ENCODE data around the gene MMP28. TPM values are rescaled to one million over a fixed set of nuclear protein-coding genes. Genes with fewer than 3 reads are reported as not detected.
A peak's percentile ranks its signal among the peaks of the same experiment; 100 is the strongest.

MMP28 gene
- total and polyA plus RNA-seq, 11 donors, result 0.83 to 10.2 (median 2.5) TPM

DNA sequence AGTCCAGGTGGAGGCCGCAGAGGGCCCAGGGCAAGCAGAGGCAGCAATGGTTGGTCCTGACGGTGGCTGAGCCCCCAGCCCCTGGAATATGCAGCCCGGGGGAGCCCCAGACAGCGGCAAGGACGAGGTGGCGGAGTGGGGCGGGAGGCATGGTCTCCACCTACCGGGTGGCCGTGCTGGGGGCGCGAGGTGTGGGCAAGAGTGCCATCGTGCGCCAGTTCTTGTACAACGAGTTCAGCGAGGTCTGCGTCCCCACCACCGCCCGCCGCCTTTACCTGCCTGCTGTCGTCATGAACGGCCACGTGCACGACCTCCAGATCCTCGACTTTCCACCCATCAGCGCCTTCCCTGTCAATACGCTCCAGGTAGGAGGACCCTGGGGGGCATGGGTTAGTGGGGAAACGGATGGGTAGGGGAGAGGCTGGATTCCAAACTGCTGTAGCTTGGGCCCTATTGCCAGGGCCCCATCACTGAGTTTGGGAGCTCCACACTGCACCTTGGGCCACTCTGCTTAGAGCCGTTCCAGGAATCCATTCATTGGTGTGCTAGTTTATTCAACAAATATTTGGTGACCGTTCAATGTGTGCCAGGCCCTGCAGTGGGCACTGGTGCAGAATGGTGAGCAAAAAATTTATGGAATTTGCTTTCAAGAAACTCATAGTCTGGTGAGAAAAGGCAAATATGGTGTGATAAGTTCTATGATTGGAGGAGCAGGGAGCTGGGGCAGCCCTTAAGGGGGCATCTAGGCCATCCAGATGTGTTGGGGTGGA, 60.2 kb downstream of the MMP28 start:
- no peak for TF ChIP-seq CTCF (IDR thresholded peaks at IDR 0.05)
- no peak for TF ChIP-seq POLR2A (IDR thresholded peaks at IDR 0.05)

DNA sequence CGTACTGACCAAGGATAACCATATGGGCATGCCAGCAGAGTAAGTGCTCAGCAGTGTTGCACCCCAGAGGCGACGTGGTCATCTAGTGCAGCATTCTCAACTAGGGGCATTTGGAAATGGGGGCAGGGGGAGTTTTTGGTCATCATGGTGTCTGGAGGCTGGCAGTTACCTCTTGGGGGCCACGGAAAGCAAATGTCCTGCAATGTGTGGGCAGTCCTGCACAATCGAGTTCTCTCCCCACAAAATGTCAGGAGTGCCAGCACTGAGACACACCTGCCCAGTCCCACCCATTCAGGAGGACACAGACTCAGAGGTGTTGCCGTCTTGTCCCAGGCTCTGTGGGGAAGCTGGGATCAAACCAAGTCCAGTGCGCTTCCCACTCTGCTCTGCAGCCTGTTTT, 61.0 kb downstream of the MMP28 start:
- TF ChIP-seq POLR2A (IDR thresholded peaks at IDR 0.05) (no peak), CTCF (IDR thresholded peaks at IDR 0.05) (no peak)
- Histone ChIP-seq H3K4me1 (peaks cover 0 to 25% (median 10%) of the 10 kb centered on the region in 12 donors), H3K4me3 (no peak overlapping the region), H3K36me3 (no peaks in the 10 kb centered on the region), H3K9me3 (no peaks in the 10 kb centered on the region), H3K27me3 (no peaks in the 10 kb centered on the region), H3K27ac (no peak overlapping the region)
- WGBS, 4 donors, result 83 to 92% (median 88%) methylated on average over 7 of the region's 7 CpGs
- ATAC-seq, result no peak
- intact Hi-C loops (cut with DNase I), result no loop called here
- DNase-seq, result no peak

More for the DNA sequence above, 60.2 kb downstream of the MMP28 start:
- Histone ChIP-seq H3K27ac (no peak overlapping the region), H3K4me3 (no peak overlapping the region), H3K4me1 (peaks cover 0 to 25% (median 10%) of the 10 kb centered on the region in 12 donors), H3K27me3 (no peaks in the 10 kb centered on the region), H3K36me3 (no peaks in the 10 kb centered on the region), H3K9me3 (no peaks in the 10 kb centered on the region)
- no peak for DNase-seq
- intact Hi-C loops (cut with DNase I), result no loop called here
- ATAC-seq, result no peak
- 87 to 92% (median 89%) methylated on average over 28 to 29 of the region's 29 CpGs for WGBS, 4 donors

- no peaks in the 10 kb centered on the region for H3K9me3 ChIP-seq
- no peaks in the 10 kb centered on the region for H3K27me3 ChIP-seq
- WGBS, 4 donors, result 88 to 94% (median 91%) methylated on average over 6 of the region's 6 CpGs
- H3K4me1 ChIP-seq, result peaks cover 0 to 25% (median 10%) of the 10 kb centered on the region in 12 donors
- H3K4me3 ChIP-seq, result no peak overlapping the region
- intact Hi-C loops (cut with DNase I), result no loop called here
- no peak for TF ChIP-seq CTCF (IDR thresholded peaks at IDR 0.05)
- TF ChIP-seq POLR2A (IDR thresholded peaks at IDR 0.05), result no peak
- H3K36me3 ChIP-seq, result no peaks in the 10 kb centered on the region
- no peak overlapping the region for H3K27ac ChIP-seq
- DNase-seq, result no peak
- no peak for ATAC-seq
These were observed 62.1 kb downstream of the MMP28 start for GRCh38 chr17:35733366-35733765.

GRCh38 chr17:35732806-35733136, 62.7 kb downstream of the MMP28 start:
- H3K4me3 ChIP-seq, result peak overlapping the region in 2 of 12 donors; percentile 70 to 90
- peaks cover 0 to 4% (median 0%) of the 10 kb centered on the region in 9 donors for H3K36me3 ChIP-seq
- WGBS, 4 donors, result 43 to 88% (median 70%) methylated on average over 1 of the region's 1 CpG
- ATAC-seq (peak in 1 of 4 donors; percentile 10), DNase-seq (no peak)
- intact Hi-C loops (cut with DNase I), result no loop called here
- peaks cover 0 to 25% (median 11%) of the 10 kb centered on the region in 12 donors for H3K4me1 ChIP-seq
- no peaks in the 10 kb centered on the region for H3K9me3 ChIP-seq
- H3K27me3 ChIP-seq, result no peaks in the 10 kb centered on the region
- no peak for TF ChIP-seq POLR2A (IDR thresholded peaks at IDR 0.05)
- no peak for TF ChIP-seq CTCF (IDR thresholded peaks at IDR 0.05)
- H3K27ac ChIP-seq, result no peak overlapping the region
